Cardiac muscle cell (in vitro differentiated cells and primary cell): ENCODE measurements around the gene GOLGA6L2. TPM values are rescaled to one million over a fixed set of nuclear protein-coding genes. Genes with fewer than 3 reads are reported as not detected.
"Not testable (repeated sequence)": the region's sequence is repeated elsewhere in the genome, so short reads cannot be mapped to it uniquely, and the experiment has no call there.

Source experiments
- DNase-seq, 2 donors: peaks; one replicate each; pipeline versions ENCODE4 v3.0.0 to v3.0.0-alpha.2; 2010 to 2017; ENCODE audit warnings: low read depth in 1 of 2, low spot score in 1 of 2
- H3K27ac ChIP-seq: fragments of 200-600 bp; sonication (generic); 2 replicates; pipeline ENCODE4 v1.5.1; 2016
- H3K27me3 ChIP-seq: fragments of 200-600 bp; sonication (generic); 2 replicates; pipeline ENCODE4 v1.6.0; 2016; ENCODE audit warnings: control low read depth
- H3K36me3 ChIP-seq: fragments of 200-600 bp; sonication (generic); 2 replicates; pipeline ENCODE4 v1.5.1; 2016; ENCODE audit warnings: control low read depth
- H3K4me1 ChIP-seq: fragments of 200-600 bp; sonication (generic); 2 replicates; pipeline ENCODE4 v1.8.1; 2017; ENCODE audit warnings: low read depth, mild to moderate bottlenecking, mixed run types
- H3K4me3 ChIP-seq: fragments of 200-600 bp; sonication (generic); 2 replicates; pipeline ENCODE4 v1.5.1; 2016; ENCODE audit warnings: mild to moderate bottlenecking
- H3K9me3 ChIP-seq: fragments of 200-600 bp; sonication (generic); 2 replicates; pipeline ENCODE4 v1.5.1; 2017; ENCODE audit warnings: low read depth, mild to moderate bottlenecking, control low read depth
- polyA plus RNA-seq: library from polyadenylated mRNA; unstranded; fragments of >200 nt; fragmentation: Nextera tagmentation; extraction: Ambion mirVana; gene quantifications from 2 replicates; pipeline ENCODE4 v1.2.1, GENCODE V29; 2016
- total RNA-seq: library from RNA; depleted of rRNA; stranded (reverse); fragments of >200 nt; gene quantifications from 2 replicates; pipeline ENCODE4 v1.2.3, GENCODE V29; 2016
- TF ChIP-seq, protein P1 (sequence below): IDR thresholded peaks from 2 replicates; pipeline ENCODE4 v1.5.1; 2012; ENCODE audit warnings: low read depth, mild to moderate bottlenecking, low read length

The GOLGA6L2 gene
- total and polyA plus RNA-seq, 2 experiments from 2014 or later, result not detected

GRCh38 chr15:23438816-23439466 is 8.1 kb downstream of the GOLGA6L2 start:
- Histone ChIP-seq H3K36me3 (no peaks in the 10 kb centered on the region), H3K4me1 (no peaks in the 10 kb centered on the region), H3K27me3 (no peaks in the 10 kb centered on the region), H3K4me3 (no peak overlapping the region), H3K27ac (no peak overlapping the region), H3K9me3 (no peaks in the 10 kb centered on the region)
- DNase-seq, result no peak
- TF ChIP-seq, protein P1, sequence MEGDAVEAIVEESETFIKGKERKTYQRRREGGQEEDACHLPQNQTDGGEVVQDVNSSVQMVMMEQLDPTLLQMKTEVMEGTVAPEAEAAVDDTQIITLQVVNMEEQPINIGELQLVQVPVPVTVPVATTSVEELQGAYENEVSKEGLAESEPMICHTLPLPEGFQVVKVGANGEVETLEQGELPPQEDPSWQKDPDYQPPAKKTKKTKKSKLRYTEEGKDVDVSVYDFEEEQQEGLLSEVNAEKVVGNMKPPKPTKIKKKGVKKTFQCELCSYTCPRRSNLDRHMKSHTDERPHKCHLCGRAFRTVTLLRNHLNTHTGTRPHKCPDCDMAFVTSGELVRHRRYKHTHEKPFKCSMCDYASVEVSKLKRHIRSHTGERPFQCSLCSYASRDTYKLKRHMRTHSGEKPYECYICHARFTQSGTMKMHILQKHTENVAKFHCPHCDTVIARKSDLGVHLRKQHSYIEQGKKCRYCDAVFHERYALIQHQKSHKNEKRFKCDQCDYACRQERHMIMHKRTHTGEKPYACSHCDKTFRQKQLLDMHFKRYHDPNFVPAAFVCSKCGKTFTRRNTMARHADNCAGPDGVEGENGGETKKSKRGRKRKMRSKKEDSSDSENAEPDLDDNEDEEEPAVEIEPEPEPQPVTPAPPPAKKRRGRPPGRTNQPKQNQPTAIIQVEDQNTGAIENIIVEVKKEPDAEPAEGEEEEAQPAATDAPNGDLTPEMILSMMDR, result no peak

- TF ChIP-seq, protein P1, result no peak
- no peaks in the 10 kb centered on the region for H3K9me3 ChIP-seq
- no peaks in the 10 kb centered on the region for H3K36me3 ChIP-seq
- no peaks in the 10 kb centered on the region for H3K27me3 ChIP-seq
- H3K27ac ChIP-seq, result no peak overlapping the region
- H3K4me1 ChIP-seq, result no peaks in the 10 kb centered on the region
- no peak overlapping the region for H3K4me3 ChIP-seq
- DNase-seq, result peak in 1 of 2 donors; percentile 38
These were observed 9.4 kb downstream of the GOLGA6L2 start for GRCh38 chr15:23437673-23438072.

GRCh38 chr15:23437146-23437545 is 9.9 kb downstream of the GOLGA6L2 start:
- H3K27ac ChIP-seq, result no peak overlapping the region
- no peaks in the 10 kb centered on the region for H3K4me1 ChIP-seq
- H3K9me3 ChIP-seq, result no peaks in the 10 kb centered on the region
- DNase-seq, result no peak
- TF ChIP-seq, protein P1, result no peak
- no peak overlapping the region for H3K4me3 ChIP-seq
- no peaks in the 10 kb centered on the region for H3K36me3 ChIP-seq
- no peaks in the 10 kb centered on the region for H3K27me3 ChIP-seq

GRCh38 chr15:23436421-23436820 is 10.6 kb downstream of the GOLGA6L2 start:
- DNase-seq, result no peak
- no peak overlapping the region for H3K27ac ChIP-seq
- TF ChIP-seq, protein P1, result no peak
- no peaks in the 10 kb centered on the region for H3K4me1 ChIP-seq
- H3K4me3 ChIP-seq, result no peak overlapping the region
- no peaks in the 10 kb centered on the region for H3K9me3 ChIP-seq
- H3K27me3 ChIP-seq, result no peaks in the 10 kb centered on the region
- no peaks in the 10 kb centered on the region for H3K36me3 ChIP-seq

- not testable (repeated sequence) for H3K4me3 ChIP-seq, H3K4me1 ChIP-seq, DNase-seq, H3K36me3 ChIP-seq, H3K27me3 ChIP-seq, H3K27ac ChIP-seq, H3K9me3 ChIP-seq
These were observed 12.3 kb downstream of the GOLGA6L2 start for GRCh38 chr15:23434699-23435098.

DNA sequence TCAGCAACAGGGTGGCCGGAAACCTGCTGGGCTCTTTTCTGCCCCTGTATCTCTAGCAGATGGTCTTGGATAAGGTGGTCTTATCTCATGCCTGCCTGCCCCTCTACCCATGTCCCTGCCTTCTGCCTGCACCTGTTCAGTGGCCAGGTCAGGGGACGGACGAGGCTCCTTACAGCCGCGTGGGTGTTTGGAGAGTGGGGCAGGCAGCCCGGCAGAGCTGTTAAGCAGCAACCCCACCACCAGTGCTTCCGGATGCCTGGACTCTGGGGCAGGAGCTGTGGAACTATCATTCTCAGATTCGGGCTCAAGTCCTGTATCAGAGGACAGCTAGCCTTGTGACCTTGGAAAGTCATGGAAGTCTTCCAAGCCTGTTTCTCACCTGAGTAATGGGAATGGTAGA is 21.7 kb downstream of the GOLGA6L2 start:
- not testable (repeated sequence) for H3K4me1 ChIP-seq, H3K27me3 ChIP-seq, H3K4me3 ChIP-seq, DNase-seq, H3K36me3 ChIP-seq, H3K9me3 ChIP-seq, H3K27ac ChIP-seq
